ENCODE results near the gene PAQR5.
"Not testable (repeated sequence)": the region's sequence is repeated elsewhere in the genome, so short reads cannot be mapped to it uniquely, and the experiment has no call there.

The PAQR5 gene

DNA sequence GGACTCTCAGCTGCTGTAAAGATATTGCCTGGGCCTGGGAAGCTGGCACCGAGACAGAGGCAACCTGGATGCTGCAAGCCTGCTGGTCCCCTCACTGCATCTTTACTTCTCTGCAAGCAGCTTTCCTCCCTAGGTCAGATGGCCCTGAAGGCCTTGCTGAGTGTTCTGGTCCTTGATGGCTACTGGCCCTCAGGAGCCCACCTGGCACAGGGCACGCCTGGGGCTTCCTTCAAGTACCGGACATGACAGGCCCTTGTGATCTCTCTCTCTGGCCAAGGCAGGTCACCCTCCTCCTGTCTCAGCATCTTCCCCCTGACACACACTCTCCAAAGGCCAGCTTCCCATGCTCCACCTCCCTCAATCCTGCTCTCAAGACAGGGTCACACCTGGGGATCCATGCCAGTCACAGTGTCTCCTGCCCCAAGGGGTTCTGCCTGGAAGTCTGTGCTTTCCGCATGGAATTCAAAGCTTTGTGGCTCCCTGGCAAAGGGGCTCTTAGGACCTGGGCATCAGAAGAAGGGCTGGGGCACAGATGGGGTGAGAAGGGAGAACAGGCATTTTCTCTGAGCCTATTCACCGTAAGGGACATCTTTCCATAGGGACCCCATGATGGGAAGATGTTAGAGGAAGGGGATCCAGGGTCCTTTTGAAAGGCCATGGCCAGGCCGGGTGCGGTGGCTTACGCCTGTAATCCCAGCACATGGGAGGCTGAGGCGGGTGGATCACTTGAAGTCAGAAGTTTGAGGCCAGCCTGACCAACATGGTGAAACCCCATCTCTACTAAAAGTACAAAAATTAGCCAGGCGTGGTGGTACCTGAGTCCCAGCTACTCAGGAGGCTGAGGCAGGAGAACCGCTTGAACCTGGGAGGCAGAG, 4.7 kb upstream of the PAQR5 start:
- DNase-seq (ENCODE audit: low read depth in 2 of 2) = no peak

DNA sequence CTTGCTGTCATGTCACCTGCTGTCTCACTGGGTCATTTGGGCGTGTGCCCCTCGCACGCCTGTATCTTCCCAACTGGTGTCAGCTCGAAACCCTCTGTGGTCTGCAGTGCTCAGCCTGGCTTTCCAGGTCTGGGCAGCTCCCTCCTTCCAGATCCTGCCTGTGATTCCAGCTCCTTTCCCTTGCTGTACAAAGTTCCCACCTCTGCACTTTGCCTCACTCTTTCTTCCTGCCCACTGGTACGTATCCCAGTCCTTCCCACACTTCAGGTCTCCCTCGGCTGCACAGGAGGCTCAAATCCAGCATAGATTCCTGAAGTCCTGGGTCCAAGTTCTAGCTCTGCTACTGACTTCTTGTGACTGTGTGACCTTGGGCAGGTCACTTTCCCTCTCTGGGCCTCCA, 2.1 kb upstream of the PAQR5 start:
- DNase-seq (ENCODE audit: low read depth in 2 of 2) = no peak

DNA sequence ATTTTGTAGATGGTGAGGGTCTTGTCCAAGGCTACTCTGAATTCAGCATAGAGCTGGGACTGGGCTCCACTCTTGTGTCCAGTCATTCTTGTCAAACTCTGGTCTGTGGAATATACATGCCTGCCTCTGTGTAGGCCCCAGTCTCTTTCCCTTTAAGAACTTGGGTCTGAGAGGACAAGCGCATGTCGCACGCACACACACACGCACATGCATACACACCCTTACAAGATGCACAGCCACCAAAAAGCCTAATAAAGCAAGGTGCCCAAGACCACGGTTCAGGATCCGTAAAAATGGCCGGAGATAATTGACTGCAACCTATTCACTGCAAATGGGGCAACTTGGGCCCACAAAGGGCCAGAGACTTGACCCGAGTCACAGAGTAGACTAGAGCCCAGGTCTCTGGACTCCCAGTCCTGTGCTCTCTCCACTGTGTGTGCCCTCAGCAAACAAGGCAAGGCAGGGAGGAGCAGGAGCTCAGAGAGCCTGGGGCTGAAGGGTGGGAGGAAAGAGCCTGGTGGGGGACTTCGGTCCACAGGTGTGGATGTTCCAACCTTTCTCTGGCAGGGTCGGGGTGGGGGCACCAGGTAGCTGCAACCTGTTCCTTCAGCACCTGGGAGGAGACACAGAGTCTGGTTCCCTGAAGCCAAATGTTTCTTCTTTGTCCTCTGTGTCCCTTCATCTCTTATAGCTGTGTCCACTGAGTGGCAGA, 914 bp upstream of the PAQR5 start:
- no peak for DNase-seq (ENCODE audit: low read depth in 2 of 2)

DNA sequence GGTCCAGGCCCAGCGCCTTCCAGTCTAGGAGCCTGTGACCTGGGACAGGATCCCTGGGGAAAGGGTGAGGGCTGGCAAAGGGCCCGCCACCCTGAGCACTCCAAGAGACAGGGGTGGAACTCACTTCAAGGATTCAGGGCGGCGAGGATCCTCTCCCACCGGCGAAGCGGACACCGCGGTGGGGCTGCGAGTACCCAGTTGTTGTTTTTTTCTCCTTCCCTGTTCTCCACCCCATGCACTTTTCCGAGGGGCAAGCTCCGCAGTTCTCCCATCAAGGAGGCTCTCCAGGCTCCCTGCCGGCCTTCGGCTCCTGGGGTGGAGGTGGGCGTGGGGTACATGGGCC, 387 bp upstream of the PAQR5 start:
- DNase-seq (ENCODE audit: low read depth in 2 of 2) = no peak

DNA sequence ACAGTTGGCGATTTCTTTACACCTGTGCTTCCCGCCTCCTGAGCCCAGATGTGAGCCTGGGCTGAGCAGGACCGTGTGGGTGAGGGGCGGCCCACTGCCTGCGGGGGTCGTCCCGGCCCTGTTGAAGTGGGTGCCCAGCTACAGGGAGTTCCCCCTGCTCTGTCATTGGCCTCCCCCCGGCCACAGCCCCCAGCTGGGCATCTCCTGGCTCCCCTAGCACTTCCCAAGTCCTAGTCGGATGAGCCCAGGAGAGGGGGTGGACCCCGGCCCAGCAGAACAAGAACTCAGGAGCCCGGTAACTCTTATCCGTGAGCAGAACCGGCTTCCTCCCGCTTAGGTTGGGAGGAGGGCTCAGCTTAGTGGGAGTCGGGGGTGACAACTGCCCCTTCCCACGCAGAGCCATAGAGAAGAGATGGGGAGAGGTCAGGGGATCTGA, 757 bp downstream of the PAQR5 start:
- no peak for DNase-seq (ENCODE audit: low read depth in 2 of 2)

DNA sequence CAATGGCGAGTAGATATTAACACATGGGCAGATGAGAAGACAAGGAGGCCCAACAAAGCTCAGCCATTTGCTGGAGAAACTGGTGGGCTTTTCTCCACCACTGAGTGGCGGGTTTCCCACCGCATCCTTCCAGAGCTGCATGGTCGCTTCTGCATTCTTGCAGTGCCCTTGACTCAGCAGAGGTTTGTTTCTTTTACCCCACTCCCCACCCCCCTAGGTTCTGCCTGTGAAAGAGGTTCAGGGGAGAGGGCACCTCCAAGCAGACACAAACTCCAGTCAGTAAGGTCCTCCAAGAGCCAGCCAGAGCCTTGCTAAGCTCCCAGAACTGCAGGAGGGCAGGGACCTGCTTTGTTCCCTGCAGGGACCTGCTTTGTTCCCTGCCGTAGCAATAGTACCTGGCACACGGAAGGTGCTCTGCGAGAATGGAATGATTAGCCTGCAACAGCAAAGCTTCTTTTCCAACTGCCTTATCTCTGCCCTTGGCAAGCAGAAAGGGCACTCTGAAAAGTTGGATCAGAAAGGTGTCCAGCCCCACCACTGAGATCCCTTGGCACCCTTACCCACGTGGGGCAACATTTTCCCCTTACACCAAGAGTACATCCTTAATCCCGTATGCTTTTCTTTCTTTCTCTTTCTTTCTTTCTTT, 1.4 kb downstream of the PAQR5 start:
- DNase-seq (ENCODE audit: low read depth in 2 of 2) = no peak

DNA sequence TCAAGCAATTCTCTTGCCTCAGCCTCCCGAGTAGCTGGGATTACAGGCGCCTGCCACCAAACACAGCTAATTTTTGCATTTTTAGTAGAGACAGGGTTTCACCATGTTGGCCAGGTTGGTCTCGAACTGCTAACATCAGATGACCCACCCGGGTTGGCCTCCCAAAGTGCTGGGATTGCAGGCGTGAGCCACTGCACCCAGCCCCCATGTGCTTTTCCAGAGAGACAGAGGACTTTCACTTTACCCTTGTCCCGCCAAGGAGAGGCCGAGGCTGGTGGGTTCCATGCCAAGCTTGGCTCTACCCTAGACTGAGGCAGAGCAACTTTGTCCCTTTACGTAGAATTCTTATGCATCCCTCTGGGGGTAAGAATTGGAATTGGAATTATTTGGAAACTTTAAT, 2.4 kb downstream of the PAQR5 start:
- DNase-seq (ENCODE audit: low read depth in 2 of 2) = not testable (repeated sequence)

DNA sequence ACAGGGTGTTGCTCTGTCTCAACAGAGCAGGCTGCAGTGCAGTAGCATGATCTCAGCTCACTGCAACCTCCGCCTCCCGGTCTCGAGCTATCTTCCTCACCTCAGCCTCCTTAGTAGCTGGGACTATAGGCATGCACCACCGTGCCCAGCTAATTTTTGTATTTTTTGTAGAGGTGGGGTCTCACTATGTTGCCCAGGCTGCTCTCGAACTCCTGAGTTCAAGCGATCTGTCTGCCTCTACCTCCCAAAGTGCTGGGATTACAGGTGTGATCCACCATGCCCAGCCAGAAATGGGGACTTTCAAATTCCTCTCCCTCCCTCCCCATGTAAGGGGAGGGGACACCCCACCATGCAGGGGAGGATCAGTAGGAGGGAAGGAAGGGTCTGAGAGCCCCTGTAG, 3.4 kb downstream of the PAQR5 start:
- not testable (repeated sequence) for DNase-seq (ENCODE audit: low read depth in 2 of 2)

DNA sequence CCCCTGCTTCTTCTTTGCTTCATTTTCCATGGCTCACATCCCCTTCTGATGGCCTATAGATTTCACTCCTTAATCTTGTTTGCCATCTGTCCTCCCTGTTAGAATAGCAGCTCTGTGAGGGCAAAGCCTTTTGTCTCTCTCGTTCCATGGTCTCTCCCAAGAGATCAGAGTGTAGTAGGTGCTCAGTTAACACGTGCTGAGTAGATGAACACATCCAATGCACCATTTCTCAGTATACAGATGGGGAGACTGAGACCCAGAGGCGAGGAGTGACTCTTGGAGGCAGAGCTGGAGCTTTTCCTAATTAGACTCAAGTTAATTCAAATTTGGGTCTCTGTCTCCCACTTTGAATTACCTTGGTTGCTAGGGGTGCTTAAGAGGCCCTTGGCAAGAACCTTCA, 4.2 kb downstream of the PAQR5 start:
- DNase-seq (ENCODE audit: low read depth in 2 of 2) = no peak

DNA sequence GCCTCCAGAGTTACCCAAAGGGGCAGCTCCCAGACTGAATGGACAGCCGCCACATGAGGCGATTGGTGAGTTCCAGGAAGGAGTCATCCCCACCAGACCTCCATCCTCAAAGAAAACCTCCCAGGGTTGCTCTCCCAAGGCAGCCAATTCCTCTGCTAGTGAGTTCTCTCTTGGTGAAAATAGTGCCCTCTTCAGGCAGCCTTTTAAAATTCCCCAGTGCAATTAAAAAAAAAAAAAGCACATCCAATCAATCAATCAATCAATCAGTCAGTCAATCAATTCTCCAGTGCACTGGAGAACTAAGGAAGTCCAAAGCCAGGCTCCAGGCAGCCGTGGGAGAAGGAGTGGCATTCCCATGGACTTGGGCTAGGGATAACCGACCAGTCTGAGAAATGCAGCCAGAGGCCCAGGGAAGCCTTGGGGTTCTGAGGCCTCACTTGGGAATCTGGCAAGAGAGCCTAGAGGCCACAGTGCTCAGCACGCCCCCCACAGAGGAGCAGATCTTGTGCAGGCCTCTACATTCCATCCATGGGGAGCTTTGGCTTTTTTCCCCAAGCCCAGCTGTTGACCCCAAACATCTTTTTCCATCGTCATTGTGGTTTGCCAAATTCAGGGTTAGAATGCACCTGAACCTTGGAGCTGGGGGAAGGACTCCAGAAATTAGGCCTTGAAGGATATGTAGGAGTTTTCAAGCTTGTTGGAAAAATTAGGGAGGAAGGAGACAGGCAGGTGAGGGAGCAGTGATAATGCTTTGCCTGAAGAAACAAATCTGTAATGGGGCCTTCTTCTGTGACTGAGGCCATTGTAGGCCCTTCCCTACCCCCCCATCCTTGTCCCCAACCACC, 4.8 kb downstream of the PAQR5 start:
- no peak for DNase-seq (ENCODE audit: low read depth in 2 of 2)

DNA sequence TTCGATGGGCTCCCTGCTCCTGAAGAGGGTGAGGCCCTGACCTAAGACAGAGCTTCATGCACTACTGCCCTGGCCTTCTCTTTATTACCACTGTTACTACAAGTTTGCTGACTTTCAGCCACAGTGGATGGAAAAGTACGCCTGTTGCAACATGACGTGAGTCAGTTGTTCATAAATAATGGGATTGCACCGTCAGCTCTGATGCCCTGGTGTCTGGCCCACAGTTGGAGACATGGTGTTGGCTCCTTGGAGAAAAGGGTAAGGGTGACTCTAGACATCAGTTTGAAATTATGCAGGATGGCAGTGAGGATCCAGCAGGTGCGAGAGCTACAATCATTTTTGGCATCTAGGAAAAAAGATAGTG, 5.5 kb downstream of the PAQR5 start:
- no peak for DNase-seq (ENCODE audit: low read depth in 2 of 2)

DNA sequence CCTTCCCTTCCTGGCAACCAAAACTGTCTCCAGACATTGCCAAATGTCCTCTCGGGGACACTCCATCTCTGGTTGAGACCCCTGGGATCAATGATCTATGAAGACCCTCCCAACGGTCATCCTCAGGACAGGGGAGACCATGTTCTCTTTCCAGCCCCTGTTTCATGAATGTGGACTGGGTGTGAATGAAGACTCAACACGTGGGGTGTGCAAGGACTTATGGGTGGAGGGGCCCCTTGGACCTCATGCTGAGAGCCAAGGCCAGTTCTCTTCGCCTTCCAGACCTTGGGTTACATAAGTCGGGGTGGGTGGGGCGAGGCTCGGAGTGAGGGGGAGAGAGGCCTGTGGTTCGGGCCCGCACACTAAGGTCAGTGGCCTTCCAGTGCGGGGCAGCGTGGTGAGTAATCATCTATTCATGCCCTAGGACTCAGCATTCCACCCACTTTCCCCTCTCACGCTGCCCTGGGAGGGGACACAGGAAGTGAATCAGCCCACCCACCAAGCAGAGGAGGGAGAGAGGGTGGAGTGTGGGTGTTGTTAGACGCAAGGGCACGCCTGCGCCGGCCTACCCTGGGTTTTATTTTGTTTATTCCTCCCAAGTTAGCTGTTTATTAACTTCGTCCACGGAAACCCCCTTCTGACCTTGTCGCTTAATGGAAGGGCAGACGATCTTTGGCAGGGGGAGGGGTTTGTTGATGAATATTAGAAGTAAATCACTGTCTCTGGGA, 6.7 kb downstream of the PAQR5 start:
- DNase-seq (ENCODE audit: low read depth in 2 of 2) = no peak

DNA sequence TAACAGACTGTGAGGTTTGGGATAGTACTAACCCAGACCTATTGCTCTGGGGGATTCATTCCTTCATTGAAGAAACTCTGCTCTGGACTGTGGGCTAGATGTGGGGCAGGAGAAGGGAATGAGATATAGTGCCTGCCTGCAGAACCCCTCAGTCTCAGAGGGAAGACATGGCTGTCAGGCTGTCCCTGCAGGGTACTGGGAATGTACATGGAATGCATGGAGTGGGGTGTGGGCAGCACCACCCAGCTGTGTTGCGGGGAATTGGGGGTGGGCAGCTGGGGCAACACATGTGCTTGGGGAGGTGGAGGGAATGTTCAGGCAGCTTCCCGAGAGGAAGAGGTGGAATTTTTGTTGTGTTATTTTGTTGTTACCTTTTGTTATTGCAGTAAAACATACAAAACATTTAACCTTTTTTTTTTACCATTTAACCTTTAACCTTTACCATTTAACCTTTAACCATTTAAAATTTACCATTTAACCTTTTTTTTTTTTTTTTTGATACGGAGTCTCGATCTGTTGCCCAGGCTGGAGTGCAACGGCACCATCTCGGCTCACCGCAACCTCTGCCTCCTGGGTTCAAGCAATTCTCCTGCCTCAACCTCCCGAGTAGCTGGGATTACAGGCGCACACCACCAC, 7.3 kb downstream of the PAQR5 start:
- no peak for DNase-seq (ENCODE audit: low read depth in 2 of 2)

DNA sequence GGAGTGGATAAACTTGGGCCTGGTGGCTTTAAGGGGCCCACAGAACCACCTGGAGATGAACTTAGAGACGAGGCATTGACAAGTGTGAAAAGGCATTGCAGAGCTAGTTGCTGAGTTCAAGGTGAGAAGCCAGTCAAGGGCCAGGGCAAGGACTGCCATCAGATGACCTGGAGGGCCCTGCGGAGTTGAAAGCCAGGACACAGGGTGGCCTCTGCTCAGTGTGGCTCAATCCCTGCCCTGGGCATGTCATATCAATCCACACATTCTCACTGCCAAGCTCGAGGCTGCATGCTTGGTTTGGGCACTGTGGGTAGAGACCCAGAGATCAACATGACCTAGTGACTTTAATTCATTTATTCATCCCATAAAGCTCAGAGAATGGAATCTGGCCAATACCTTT, 9.2 kb downstream of the PAQR5 start:
- DNase-seq (ENCODE audit: low read depth in 2 of 2) = no peak

DNA sequence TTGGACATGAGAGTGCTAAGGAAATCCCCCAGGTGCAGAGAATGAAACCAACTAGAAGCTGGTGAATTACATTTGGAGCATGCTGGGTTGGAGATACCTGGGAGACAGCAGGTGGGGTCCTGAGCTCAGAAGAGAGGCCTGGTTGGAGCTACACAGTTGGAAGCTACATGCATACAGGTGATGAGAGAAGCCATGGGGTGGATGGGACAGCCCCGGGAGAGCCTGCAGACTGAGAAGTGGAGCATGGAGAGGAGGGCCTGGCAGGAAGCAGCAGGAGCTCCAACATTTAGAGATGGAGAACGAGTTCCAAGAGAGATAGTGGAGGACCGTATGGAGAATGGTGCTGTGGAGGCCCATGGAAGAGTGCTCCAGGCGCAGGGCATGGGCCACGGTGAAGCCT, 10.2 kb downstream of the PAQR5 start:
- DNase-seq (ENCODE audit: low read depth in 2 of 2) = no peak

DNA sequence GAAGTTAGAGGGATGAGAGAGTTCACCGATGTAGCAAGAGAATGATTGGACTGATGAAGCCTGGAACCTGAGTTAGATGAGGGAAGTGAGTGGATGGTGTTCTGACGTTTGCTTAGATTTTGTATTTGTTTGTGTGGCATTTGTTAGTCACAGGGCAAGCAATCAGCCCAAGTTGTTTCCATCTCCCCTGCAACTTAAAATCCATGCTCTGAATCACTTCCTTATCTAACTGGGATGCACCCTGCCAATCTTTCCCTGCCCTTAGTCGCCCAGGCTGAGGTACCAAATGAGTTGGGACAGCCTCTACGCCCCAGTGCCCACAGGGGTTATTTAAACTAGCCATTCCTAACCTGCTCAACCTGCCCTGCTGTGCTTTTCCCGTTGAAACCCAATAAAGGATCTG, 12.6 kb downstream of the PAQR5 start:
- no peak for DNase-seq (ENCODE audit: low read depth in 2 of 2)

DNA sequence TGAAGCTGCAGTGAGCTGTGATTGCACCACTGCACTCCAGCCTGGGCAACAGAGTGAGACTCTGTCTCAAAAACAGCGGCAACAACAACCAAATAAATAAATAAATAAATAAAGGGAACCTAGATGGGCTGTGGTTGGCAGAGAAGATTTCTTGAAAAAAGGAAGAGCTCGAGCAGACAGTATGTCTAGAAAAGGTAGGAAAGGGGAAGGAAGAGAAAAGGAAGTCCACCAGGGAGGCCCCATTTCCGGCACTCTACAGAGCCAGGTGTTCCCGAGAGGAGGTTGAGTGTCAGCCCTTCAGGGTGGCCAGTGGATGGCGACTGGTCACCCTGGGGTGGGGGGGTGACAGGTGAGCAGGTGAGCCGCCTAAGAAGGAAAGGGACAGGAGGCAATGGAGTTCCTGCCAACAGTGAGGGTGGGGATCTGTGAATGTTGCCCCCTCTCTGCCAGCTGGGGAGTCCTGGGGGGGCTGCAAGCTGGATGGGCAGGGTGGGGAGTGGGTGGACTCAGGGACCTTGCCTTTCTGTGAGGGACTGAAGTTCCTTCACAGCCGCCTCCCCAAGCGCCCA, 14.8 kb downstream of the PAQR5 start:
- no peak for DNase-seq (ENCODE audit: low read depth in 2 of 2)

DNA sequence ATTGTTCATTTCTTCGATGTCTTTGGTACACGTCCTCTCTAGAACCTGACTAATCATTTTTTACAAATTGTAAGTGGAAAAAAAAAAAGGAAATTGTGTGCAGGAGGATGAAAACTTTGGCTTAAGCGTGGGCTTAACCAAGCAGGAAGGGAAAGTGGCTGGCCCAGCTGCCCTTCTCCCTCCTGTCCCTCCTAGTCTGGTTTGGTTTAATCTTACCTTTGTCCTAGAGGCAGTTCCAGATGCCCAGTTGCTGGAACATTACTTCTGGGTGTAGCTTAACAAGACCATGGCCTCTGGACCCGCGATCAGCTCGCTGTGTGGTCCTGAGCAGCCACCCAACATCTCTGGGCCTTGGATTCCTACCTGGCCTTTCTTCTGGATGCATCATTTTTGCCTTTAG, 15.4 kb downstream of the PAQR5 start:
- DNase-seq (ENCODE audit: low read depth in 2 of 2) = no peak

DNA sequence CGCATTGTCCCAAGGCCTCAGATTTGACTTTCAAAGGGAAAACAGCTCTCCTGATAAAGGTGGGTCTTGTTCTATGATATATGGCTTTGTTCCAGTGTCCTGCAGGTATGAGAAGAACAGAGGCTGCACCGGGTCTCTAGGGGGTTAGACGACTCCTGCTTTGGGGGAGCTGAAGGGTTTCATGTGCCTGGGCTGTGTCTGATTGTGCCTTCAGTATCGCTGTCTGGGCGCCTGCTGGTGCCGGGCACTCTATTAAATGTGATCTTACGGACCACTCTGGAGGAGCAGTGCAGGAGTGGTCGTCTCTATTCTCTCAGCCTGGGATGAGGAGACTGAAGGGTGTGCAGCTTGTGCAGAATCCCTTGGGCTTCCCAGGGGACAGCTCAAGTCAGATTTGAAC, 16.0 kb downstream of the PAQR5 start:
- DNase-seq (ENCODE audit: low read depth in 2 of 2) = no peak

DNA sequence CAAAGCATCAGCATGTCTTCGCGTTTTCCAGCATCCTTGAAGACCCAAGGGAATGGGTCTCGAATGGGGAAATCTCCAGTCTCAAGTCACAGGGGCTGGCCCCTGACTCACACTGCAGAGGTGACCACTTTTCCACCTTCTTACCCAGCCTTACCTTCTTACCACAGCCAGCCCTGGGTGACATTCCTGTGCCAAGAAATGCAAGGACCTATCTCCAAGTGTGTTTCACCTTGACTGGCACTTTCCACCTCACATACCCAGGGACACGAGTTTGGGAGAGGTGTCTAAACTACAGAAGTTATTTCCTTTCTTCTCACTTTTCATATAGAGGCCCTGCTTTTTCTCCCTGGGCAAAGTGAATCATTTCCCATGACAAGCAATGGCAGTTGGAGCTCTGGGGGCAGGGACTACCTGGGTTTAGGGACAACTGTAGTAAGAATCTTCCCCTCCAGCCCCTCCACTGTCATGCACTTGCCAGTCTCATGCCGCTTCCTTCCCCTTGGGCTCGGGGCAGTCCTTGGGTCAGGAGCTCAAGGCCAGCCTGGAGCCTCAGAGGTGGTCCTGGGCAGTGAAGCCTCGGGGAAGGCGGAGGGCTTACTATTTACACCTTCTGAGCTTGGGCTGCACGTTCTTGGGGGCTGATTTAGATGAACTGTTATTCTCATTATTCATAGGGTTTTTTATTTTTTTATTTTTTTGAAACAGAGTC, 16.8 kb downstream of the PAQR5 start:
- no peak for DNase-seq (ENCODE audit: low read depth in 2 of 2)
